GM19023 (cell line): ENCODE results near the gene RALGDS.

ENCODE experiments used
- ATAC-seq: cut with Tn5 transposase; IDR thresholded peaks from one replicate; pipeline ENCODE4 v1.9.1; 2021; ENCODE audit warnings: mild to moderate bottlenecking, moderate library complexity; ENCODE audit not compliant: unreplicated experiment

RALGDS gene

GRCh38 chr9:133120501-133121197 is 391 bp downstream of the RALGDS start:
- ATAC-seq, result peak; percentile 34

- no peak for ATAC-seq
Measured at GRCh38 chr9:133119846-133120500, 1.1 kb downstream of the RALGDS start.

DNA sequence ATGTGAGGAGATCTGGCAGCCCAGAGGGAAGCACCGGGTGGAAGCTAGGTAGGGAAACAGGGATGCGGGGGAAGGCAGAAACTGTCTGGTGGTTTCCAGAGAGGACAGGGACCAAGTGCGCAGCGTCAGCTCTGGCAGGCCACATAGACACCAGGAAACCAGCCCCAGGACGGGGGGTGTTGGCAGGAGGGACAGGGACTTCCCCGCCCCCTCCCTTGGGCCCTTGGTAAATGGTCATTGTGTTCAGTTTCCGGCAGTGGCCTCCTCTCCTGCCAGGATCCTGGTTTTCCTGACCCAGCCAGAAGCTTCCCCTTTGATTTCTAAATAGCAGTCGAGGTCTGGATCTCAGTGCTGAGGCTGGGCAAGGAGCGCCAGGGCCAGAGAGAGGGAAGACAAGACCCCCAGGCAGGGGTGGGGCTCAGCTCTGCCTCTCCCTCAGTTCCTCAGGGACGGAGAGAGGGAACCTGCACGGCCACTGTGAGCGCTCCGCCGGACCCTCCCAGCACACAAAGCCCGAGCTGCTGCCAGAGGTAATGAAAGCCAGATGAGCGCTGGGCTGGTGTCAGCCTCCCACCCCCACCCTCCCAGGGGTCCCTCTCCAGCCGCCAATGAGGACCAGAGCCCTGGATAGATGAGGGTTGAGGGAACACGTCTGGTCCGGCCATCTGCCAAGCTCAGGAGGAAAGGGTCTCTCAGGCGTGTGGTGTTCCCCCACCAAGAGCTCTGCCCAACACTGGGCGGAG is 1.8 kb downstream of the RALGDS start:
- no peak for ATAC-seq

DNA sequence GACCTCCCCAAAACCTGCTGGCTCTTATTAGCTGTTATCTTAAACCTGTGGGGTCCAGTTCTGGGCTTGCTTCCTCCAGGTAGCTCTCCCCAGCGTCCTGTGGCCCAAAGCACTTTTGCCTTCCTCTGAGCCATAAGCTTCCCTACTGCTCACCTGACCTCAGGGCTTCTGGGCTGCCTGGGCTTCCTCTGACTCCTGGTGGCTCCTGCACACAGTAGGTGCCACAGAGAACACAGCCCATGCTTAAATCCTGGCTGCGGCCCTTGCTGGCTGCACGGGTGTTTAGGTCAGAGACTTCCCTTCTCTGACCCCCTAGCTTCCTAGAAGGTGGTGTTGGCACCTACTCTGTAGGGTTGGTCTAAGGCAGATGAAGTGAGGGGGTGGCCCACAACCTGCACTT is 2.5 kb downstream of the RALGDS start:
- no peak for ATAC-seq

- ATAC-seq, result no peak
Measured at GRCh38 chr9:133118179-133118520, 2.9 kb downstream of the RALGDS start.

DNA sequence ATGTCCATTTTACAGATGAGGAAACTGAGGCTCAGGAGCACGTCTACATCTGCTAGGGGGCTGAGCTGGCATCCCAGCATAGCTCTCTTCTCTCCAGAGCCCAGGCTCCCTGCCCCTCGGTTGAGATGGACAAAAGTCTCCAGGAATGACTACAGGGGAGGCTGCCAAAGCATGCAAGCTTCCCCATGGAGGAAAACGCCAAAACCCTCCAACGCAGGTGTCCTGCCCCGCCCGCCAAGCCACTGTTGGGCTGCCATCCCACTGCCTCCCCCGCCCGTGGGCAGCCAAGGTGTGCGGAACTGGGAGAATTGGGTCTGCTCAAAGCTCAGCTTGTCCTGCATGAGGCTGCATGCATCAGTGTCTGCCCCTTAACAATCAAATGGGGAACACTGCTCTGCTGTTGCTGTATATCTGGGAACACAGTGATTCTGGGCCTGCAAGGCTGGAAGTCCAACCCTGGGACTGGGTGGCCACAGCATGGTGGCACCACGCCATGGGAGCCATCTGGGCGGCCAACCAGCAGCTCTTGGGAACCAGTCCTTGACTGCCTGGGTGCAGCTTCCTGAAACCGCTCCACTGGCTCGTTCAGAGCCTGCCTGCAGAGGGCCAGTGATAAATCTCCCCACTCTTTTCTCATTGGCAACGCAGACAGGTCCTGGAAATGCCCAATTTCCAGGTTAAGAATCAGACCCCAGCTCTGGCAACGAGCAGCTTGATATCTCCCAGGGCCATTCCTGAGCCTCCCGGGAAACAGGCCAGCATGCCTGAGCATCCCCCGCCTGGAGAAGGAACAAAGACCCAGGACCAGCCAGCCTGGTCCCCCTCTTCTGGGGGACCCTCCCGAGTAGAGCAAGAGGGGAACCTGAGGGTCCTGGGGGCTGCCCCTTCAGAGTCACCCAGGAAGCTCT is 3.5 kb downstream of the RALGDS start:
- ATAC-seq, result no peak

- no peak for ATAC-seq
Measured at GRCh38 chr9:133116346-133117231, 4.5 kb downstream of the RALGDS start.

- ATAC-seq, result peak; percentile 74
Measured at GRCh38 chr9:133115604-133116345, 5.3 kb downstream of the RALGDS start.

DNA sequence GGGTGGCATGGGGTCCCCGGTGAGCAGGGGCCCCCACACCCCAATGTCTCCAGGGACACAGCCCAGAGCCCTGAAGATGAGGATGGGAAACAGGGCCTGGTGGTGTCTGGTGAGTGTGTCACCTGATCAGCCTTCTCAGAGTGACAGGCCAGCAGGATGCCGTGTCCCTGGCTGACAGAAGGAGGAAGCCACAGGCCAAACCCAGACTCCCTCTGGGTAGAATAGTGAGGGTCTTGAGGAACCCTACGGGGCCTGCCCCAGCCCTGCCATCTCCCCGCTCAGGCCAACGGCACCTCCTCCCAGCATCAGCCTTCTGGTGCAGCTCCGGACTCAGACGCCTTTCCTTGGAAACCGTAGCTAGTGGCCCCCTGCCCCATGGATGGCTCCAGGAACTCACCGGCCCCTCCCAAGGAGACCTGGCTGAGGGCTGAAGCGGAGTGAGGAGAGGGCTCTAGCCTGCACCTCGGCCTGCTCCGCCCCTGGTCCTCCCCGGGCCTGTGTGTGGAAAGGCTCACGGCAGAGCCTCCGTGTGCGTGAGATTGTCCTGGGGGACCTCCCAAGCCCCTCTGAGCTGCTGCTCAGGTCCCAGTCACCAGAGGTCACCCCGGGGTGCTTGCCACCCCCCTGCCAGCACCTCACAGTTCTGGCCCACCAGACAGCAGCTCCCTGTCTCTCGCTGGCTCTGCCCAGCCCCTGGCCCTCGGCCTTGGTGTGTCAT is 6.0 kb downstream of the RALGDS start:
- ATAC-seq, result no peak

DNA sequence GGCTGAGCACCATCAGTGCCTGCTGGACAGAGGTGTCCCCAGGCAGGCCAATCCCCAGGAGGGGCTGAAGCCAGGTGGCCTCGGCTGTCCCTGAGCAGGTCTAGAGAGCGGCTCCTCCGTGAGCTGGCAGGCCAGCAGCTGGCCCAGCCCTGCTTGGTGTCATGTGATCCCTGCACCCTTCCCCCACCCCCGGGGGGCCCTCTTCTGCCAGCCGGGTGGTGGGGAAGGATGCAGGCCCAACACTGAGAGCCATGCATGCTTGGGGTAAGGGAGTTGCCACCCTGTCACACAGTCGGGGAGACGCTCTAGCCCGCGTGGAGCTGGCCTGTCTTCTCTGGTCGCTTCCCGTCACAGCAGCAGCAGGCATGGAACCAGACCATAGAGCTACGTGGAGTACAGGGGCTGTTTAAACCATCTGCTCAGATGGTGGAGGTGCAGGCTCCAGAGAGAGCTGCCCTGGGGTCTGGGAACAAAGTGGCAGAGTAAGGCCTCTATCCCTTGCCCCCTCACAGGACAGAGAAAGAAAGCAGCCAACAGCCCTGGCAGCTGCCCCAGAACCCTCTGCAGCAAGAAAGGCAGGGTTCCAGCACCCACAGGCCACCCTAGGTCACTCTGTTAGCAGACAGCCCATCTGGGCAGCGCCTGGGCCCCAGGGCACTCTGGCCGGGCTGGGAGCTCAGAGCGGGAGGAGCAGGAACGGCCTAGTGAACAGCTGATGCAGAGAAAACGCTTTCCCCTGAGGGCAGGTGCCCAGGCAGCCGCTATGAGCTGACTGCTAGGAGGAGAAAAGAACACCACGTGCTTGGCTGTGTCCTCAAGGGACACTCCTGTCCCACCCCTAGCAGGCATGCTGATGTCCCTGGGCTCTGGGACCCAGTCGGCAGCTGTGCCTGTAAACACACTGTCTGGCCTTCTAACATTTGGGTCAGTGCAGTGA is 6.8 kb downstream of the RALGDS start:
- ATAC-seq, result no peak

DNA sequence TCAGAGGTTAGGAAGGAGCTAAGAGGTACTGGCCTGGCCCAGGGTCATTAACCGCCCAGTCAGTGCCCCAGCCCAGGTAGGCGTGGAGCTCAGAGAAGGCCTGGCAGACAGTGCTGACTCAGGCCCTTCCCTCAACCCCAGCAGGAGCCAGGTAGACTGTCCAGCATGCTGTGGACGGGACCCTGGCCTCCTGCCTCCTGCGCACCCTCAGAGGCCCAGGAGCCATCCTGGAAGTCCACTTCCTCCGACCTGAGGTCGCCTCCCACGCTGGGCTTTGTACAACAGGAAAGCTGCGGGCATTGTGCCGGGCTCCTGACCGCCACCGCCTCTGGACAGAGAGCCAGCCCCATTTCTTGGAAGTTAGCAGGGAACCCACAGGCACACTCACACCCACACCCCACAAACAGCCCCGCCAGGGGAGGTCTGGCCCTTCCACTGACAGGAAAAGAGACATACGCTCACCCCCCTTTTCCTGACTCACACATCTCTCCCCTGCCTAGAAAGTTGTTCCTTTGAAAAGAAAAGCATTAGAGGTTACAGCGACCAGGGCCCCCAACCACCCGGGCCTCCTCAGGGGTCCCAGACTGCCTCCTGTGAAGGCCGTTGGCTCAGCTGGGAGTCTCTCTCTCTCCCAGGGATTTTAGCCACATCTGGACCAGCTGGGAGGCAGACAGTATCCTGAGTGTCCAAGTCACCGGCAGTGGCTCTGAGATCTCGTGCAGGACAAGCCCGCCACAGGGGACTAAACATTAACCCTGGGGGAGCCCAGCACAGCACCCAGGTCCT is 7.7 kb downstream of the RALGDS start:
- ATAC-seq, result no peak

DNA sequence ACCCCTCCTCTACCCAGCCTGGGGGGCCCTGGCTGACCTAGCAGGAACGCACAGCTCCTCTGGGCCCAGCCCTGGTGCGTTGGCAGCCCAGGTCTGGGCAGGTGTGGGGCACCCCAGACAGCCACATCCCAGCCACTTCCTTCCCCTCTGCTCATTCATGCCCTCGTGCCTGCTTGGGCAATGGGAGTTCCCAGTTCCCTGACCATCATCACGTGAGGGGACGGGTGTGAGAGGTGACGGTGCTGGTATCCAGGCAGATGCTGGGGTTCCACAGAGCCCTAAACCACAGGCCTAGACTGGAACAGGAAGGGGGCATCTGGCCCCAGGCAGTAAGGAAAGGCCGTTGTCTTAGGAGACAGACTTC is 8.4 kb downstream of the RALGDS start:
- no peak for ATAC-seq

DNA sequence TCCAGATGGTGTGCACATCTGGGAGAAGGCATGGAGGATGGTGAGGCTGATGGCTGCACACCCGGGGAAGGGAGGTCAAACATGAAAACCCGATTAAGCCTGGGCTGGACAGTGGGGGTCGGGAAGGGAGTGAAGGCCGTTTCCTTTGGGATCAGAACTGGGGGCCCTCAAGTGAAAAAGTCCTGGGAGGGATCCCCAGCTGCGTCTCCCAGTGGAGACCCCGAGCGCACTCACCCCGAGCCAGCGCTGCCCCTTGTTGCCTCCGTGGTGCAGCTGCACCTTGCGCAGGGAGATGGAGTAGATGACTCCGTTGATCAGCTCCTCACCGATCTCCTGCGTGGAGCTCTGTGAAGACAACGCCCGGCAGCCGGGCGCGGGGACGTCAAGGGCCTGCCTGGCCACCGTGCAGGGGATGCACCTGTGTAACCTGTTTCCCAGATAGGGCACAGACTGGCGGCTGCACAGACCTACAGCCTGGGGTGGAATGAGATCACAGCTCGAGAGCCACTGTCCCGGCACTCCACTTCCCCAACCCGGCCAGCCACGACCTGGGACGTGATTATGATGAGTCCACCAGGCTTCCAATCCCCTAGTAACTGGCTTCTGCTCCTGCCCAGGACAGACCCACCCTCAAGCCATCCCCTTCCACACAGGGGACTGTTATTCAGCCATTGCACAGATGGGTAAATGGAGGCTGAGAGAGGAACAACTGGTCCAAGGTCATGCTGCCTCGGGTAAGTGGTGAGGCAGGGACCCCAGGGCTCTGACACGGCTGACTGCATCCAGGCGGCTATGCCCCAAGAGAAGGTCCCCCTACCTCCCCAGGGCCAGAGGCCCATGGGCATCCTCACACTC is 9.0 kb downstream of the RALGDS start:
- no peak for ATAC-seq

GRCh38 chr9:133109931-133110650 is 10.9 kb downstream of the RALGDS start:
- ATAC-seq, result no peak
